Mononuclear cell (primary cell): ENCODE measurements around the gene PRKCE. TPM values are rescaled to one million over a fixed set of nuclear protein-coding genes. Genes with fewer than 3 reads are reported as not detected.

Experiments used
- H3K27me3 ChIP-seq: 2 replicates; pipeline ENCODE4 v1.6.0; 2011; ENCODE audit warnings: low read length, control low read depth; ENCODE audit not compliant: insufficient read depth
- H3K4me1 ChIP-seq: 2 replicates; pipeline ENCODE4 v1.5.1; 2011; ENCODE audit warnings: mild to moderate bottlenecking, low read length, control low read depth; ENCODE audit not compliant: insufficient read depth
- H3K4me3 ChIP-seq: 2 replicates; pipeline ENCODE4 v1.5.1; 2011; ENCODE audit warnings: mild to moderate bottlenecking, low read length, moderate library complexity
- H3K9me3 ChIP-seq: 2 replicates; pipeline ENCODE4 v1.5.1; 2011; ENCODE audit warnings: low read depth, mild to moderate bottlenecking, control low read depth, low read length
- total RNA-seq: library from RNA; depleted of rRNA; stranded (reverse); fragments of >200 nt; gene quantifications from one replicate; pipeline ENCODE4 v1.2.3, GENCODE V29; 2012

Gene PRKCE
- total RNA-seq, 1 donor = 13.6 TPM

GRCh38 chr2:46106690-46107089, 455.2 kb downstream of the PRKCE start:
- Histone ChIP-seq H3K4me1 (no peaks in the 10 kb centered on the region), H3K4me3 (no peak overlapping the region), H3K27me3 (no peaks in the 10 kb centered on the region), H3K9me3 (peaks cover 4% of the 10 kb centered on the region)

GRCh38 chr2:46114996-46115395, 463.5 kb downstream of the PRKCE start:
- peaks cover 2% of the 10 kb centered on the region for H3K4me1 ChIP-seq
- H3K27me3 ChIP-seq = no peaks in the 10 kb centered on the region
- no peak overlapping the region for H3K4me3 ChIP-seq
- H3K9me3 ChIP-seq = peaks cover 4% of the 10 kb centered on the region

GRCh38 chr2:46116150-46116549, 464.7 kb downstream of the PRKCE start:
- Histone ChIP-seq H3K4me3 (no peak overlapping the region), H3K9me3 (peaks cover 4% of the 10 kb centered on the region), H3K27me3 (no peaks in the 10 kb centered on the region), H3K4me1 (peaks cover 5% of the 10 kb centered on the region)

GRCh38 chr2:46116553-46116991, 465.1 kb downstream of the PRKCE start:
- Histone ChIP-seq H3K9me3 (no peaks in the 10 kb centered on the region), H3K27me3 (no peaks in the 10 kb centered on the region), H3K4me1 (peaks cover 5% of the 10 kb centered on the region), H3K4me3 (no peak overlapping the region)

GRCh38 chr2:46117379-46117778, 465.9 kb downstream of the PRKCE start:
- Histone ChIP-seq H3K9me3 (no peaks in the 10 kb centered on the region), H3K4me3 (no peak overlapping the region), H3K4me1 (peaks cover 5% of the 10 kb centered on the region), H3K27me3 (no peaks in the 10 kb centered on the region)

- Histone ChIP-seq H3K4me3 (no peak overlapping the region), H3K4me1 (peaks cover 5% of the 10 kb centered on the region), H3K27me3 (no peaks in the 10 kb centered on the region), H3K9me3 (no peaks in the 10 kb centered on the region)
Observed at GRCh38 chr2:46117994-46118393, 466.5 kb downstream of the PRKCE start.

GRCh38 chr2:46118656-46119371, 467.3 kb downstream of the PRKCE start:
- H3K27me3 ChIP-seq = no peaks in the 10 kb centered on the region
- no peaks in the 10 kb centered on the region for H3K9me3 ChIP-seq
- peaks cover 5% of the 10 kb centered on the region for H3K4me1 ChIP-seq
- no peak overlapping the region for H3K4me3 ChIP-seq

- H3K9me3 ChIP-seq = no peaks in the 10 kb centered on the region
- no peak overlapping the region for H3K4me3 ChIP-seq
- H3K4me1 ChIP-seq = peaks cover 5% of the 10 kb centered on the region
Observed at GRCh38 chr2:46119453-46119852, 468.0 kb downstream of the PRKCE start.

GRCh38 chr2:46120792-46121555, 469.5 kb downstream of the PRKCE start:
- no peaks in the 10 kb centered on the region for H3K27me3 ChIP-seq
- H3K4me1 ChIP-seq = peaks cover 5% of the 10 kb centered on the region
- H3K9me3 ChIP-seq = no peaks in the 10 kb centered on the region
- H3K4me3 ChIP-seq = no peak overlapping the region

More at GRCh38 chr2:46119453-46119852, 468.0 kb downstream of the PRKCE start:
- no peaks in the 10 kb centered on the region for H3K27me3 ChIP-seq

GRCh38 chr2:46122318-46122976, 471.0 kb downstream of the PRKCE start:
- Histone ChIP-seq H3K4me1 (peaks cover 5% of the 10 kb centered on the region), H3K27me3 (no peaks in the 10 kb centered on the region), H3K4me3 (no peak overlapping the region), H3K9me3 (no peaks in the 10 kb centered on the region)

- Histone ChIP-seq H3K4me3 (no peak overlapping the region), H3K9me3 (no peaks in the 10 kb centered on the region), H3K27me3 (no peaks in the 10 kb centered on the region), H3K4me1 (peaks cover 5% of the 10 kb centered on the region)
Observed at GRCh38 chr2:46123013-46123412, 471.5 kb downstream of the PRKCE start.

GRCh38 chr2:46125798-46126197, 474.3 kb downstream of the PRKCE start:
- Histone ChIP-seq H3K9me3 (no peaks in the 10 kb centered on the region), H3K4me3 (no peak overlapping the region), H3K4me1 (no peaks in the 10 kb centered on the region), H3K27me3 (no peaks in the 10 kb centered on the region)

GRCh38 chr2:46126571-46126970, 475.1 kb downstream of the PRKCE start:
- H3K27me3 ChIP-seq = no peaks in the 10 kb centered on the region
- H3K4me1 ChIP-seq = no peaks in the 10 kb centered on the region
- no peak overlapping the region for H3K4me3 ChIP-seq
- H3K9me3 ChIP-seq = no peaks in the 10 kb centered on the region

- Histone ChIP-seq H3K4me1 (no peaks in the 10 kb centered on the region), H3K9me3 (no peaks in the 10 kb centered on the region), H3K27me3 (no peaks in the 10 kb centered on the region), H3K4me3 (no peak overlapping the region)
Observed at GRCh38 chr2:46127176-46127575, 475.7 kb downstream of the PRKCE start.

- no peaks in the 10 kb centered on the region for H3K4me1 ChIP-seq
- H3K4me3 ChIP-seq = no peak overlapping the region
- H3K9me3 ChIP-seq = no peaks in the 10 kb centered on the region
- no peaks in the 10 kb centered on the region for H3K27me3 ChIP-seq
Observed at GRCh38 chr2:46130511-46130910, 479.0 kb downstream of the PRKCE start.
